Globus pallidus (tissue), 1 donor: Measurements from ENCODE around the gene PRDM16.

ENCODE experiments used
- DNase-seq: peaks from one replicate; pipeline ENCODE4 v3.0.0-alpha.2; 2015; ENCODE audit warnings: low spot score

PRDM16 gene

GRCh38 chr1:3261007-3261968 lies 192.3 kb downstream of the PRDM16 start:
- no peak for DNase-seq

GRCh38 chr1:3261969-3262579 lies 193.1 kb downstream of the PRDM16 start:
- no peak for DNase-seq

GRCh38 chr1:3262681-3263286 lies 193.8 kb downstream of the PRDM16 start:
- no peak for DNase-seq

GRCh38 chr1:3263790-3264189 lies 194.8 kb downstream of the PRDM16 start:
- no peak for DNase-seq

GRCh38 chr1:3264456-3264855 lies 195.5 kb downstream of the PRDM16 start:
- DNase-seq: no peak

GRCh38 chr1:3265835-3266805 lies 197.1 kb downstream of the PRDM16 start:
- DNase-seq: no peak

- no peak for DNase-seq
Measured at GRCh38 chr1:3266870-3267549, 198.0 kb downstream of the PRDM16 start.

- no peak for DNase-seq
Measured at GRCh38 chr1:3267550-3268270, 198.7 kb downstream of the PRDM16 start.

- no peak for DNase-seq
Measured at GRCh38 chr1:3268281-3268680, 199.3 kb downstream of the PRDM16 start.

GRCh38 chr1:3270403-3271245 lies 201.6 kb downstream of the PRDM16 start:
- no peak for DNase-seq

GRCh38 chr1:3271866-3272265 lies 202.9 kb downstream of the PRDM16 start:
- no peak for DNase-seq

GRCh38 chr1:3272321-3273045 lies 203.5 kb downstream of the PRDM16 start:
- no peak for DNase-seq

GRCh38 chr1:3273447-3273846 lies 204.4 kb downstream of the PRDM16 start:
- DNase-seq: no peak

- no peak for DNase-seq
Measured at GRCh38 chr1:3274972-3275371, 206.0 kb downstream of the PRDM16 start.

- no peak for DNase-seq
Measured at GRCh38 chr1:3275471-3276340, 206.7 kb downstream of the PRDM16 start.

GRCh38 chr1:3276341-3276800 lies 207.4 kb downstream of the PRDM16 start:
- DNase-seq: no peak

GRCh38 chr1:3277011-3277471 lies 208.0 kb downstream of the PRDM16 start:
- DNase-seq: no peak

GRCh38 chr1:3277623-3278022 lies 208.6 kb downstream of the PRDM16 start:
- DNase-seq: no peak
